GM19240 (cell line): ENCODE results near the gene NRN1.

Experiments
- DNase-seq: peaks from one replicate; pipeline ENCODE4 v3.0.0; 2011; ENCODE audit warnings: low spot score; ENCODE audit not compliant: insufficient read length

Gene NRN1

GRCh38 chr6:6002848-6003620, 3.7 kb downstream of the NRN1 start:
- no peak for DNase-seq

DNA sequence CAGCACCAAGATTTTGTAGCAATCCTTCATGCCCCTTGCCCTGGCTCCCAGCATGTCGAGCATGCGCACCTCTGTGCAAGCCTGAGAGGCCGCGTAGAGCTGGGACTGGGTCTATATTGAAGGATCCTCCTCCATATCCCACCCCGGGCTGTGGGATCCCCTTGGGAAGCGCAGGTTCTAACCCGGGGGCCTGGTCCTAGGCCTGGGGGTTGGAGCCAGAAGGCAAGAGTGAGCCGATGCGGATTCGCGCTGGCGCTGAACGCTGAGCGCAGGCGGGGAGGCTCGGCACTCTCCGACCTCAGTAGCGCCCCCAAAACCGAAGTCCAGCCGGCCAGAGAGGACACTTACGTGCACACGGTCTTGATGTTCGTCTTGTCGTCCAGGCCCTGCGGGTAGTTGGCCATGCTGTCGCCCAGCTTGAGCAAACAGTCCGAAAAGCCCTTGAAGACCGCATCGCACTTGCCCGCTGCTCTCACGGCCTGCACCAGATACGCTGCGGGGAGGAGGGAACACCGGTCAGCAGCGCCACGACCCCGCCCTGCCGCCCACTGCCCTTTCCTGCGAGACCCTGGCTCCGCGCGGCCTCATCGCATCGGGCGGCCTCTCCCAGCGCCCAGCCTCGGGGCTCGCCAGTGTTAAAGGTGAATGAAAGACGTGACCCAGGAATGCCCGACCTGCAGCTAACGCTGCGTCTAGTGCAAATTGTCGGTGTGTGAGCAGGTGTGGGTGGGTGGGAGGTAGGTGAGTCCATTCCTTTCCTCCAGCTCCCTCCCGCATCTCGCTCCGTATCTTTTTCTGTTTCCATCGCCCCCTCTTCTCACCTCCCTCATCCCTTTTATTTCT, 4.5 kb downstream of the NRN1 start:
- DNase-seq: no peak

- DNase-seq: no peak
Observed at GRCh38 chr6:6001443-6001842, 5.3 kb downstream of the NRN1 start.

DNA sequence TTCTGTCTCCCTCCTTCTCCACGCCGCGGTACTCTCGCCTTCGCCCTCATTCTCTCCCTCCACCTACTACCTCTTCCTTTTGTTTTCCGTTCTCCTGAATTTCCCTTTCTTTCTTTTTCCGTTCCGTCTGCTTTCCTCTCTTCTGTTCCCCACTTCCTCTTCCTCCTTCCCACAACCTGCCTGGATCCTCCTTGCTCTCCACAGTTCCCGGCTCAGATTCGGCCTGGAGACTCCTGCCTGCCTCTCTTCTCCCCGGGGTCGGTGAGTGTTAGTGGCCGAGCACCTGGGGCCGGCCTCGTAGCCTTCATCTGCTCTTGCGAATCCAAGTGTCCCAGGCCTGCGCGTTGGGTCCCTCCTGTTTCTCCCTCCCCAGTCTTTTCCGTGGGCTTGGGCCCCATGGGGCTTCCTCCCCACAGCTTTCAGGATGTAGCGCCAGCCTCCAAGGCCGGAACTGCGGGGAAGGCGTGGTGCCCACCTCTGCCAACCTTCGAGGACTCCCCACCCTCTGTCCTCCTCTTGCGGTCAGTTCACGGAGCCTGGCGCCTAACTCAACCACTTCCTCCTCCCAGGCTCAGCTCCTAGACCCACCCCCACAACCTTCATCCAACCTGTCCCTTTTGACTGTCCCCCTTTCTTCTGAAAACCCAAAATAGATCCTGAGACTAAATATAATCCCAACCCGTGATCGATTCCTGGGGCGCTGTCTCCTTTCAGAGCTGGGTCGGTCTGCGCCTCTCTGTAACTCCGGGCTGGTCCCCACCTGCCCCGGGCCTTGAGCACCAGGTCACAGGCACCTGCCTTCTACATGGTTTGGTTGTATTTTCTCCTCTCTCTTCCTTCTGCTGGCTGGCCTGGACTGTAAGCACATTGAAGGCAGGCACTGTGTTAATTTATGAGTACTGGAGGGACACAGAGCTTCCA, 6.8 kb downstream of the NRN1 start:
- DNase-seq: no peak

DNA sequence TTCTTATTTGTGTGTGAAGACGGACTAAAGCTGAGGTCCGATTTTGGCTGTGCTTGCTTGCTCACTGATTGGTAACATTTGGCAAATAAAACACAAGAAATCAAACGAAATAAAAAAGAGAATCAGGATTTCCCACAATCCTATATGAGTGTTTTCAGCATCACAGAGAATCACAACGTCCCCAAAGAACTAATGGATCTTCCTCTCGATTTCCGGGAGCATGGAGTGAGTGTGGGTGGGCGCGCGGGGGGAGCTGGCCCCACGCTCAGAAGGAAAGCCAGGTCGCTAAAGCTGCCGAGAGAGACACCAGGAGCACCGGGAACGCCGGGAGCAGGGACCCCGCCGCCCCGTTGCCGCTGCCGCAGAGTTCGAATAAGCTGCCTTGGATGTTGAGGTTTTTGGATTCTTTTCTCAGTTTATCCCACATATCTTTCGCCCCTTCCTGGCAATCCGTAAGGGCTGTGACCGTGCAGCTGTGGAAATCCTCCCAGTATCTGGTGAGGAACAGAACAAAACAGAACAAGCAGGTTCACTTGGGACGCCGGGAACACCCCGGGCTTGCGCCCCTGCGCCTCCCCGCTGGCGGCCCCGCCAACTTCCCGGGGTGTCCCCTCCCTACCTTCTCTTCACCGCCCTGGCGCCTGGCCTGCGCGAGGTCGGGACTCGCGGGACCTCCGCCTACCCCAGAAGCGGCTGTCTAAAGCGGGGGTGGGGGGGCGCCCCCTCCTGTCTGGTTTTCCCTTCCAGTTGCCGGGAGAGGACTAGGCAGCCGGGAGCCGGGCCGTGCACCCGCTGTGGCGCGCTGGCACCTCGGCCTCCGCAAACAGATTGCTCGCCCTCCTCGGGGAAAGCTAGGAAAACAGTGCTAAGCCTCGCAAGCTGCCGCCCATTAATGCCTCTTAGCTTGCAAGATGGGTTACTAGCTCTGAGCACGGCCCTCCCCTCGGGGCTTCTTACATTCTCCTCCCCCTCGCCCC, 7.7 kb downstream of the NRN1 start:
- DNase-seq: no peak

- DNase-seq: no peak
Observed at GRCh38 chr6:5998236-5998635, 8.5 kb downstream of the NRN1 start.

- no peak for DNase-seq
Observed at GRCh38 chr6:5997420-5997987, 9.2 kb downstream of the NRN1 start.

DNA sequence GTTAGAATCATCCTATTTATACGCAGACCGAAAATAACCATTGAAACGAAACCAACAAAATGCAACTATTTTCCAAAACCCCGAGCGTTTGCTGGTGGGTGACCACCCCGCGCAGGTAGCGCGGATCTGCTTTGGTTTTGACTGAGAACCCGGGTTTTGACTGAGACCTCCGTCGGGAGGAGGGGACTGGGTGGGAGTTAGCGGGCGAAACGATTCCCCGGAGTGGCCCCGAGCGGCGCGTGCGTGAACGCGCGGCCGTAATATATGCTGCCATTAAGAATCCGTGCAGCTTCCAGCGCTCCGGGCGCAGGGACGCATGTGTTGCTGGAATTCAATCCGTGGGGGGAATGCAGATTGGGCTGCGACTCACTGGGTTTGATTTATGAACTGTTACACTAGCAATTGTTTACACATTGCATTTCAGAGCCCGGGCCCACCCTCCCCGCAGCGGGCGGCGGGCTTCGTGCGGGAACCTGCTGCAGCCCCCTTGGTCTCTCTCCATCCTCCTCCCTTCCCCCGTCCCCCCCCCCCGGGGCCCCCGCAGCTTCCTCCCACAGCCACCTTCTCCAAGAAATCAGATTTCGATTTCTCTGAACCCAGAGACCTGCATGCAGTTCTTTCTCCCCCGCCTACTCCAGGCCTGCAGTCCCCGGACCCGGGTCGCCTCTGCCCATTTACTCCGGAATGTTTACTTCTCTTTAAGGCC, 9.9 kb downstream of the NRN1 start:
- no peak for DNase-seq

GRCh38 chr6:5995949-5996713, 10.6 kb downstream of the NRN1 start:
- DNase-seq: no peak

DNA sequence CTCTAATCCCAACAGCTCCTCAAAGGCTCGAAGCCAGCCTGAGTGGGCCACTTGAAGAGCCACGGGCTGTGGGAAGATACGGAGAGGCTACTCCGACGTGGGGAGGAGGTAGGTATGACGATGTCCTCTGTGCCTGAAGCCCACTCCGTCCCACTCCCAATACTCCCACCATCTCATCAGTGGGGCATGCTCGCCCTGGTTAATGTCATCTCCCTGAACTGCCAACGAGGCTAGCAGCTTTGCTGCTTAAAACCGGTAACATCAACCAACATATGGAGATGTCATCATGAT, 11.1 kb downstream of the NRN1 start:
- no peak for DNase-seq

- no peak for DNase-seq
Observed at GRCh38 chr6:5994999-5995657, 11.6 kb downstream of the NRN1 start.

DNA sequence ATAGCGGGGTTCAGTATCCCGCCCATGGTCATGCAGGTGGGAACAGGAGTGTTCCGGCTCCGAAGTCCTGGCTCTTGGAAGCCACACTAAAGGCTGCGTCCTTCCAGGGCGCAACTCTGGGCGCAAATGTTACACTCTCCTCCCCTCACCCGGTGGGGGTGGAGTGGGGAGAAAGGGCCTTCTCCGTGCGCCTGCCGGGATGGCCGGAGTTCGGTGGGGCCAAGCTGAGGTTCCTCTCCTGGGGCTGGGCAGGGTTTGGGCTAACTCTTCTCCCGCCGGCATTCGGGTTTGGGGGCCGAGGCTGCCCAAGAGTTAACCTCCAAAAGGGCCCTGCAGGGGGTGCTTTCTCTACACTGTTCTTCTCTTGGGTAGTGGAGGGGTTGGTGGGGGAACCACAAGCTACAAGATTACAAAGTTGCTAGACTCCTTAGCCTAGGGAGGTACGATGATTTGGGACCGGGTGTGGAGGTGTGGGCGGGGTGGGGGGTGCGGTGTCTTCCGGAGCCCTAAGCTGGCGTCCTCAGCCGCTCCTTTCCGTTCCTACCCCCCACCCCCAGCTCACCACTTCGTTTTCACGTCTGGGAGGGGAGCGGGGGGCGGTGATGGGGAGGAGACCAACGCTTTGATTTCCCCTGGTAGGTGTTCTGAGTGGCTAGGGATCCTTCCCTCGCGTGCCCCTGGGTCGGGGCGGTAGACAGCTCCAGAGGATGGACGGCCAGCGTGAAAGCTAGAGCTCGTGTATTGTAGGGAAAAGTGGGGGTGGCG, 12.3 kb downstream of the NRN1 start:
- DNase-seq: no peak

GRCh38 chr6:5992551-5993225, 14.0 kb downstream of the NRN1 start:
- DNase-seq: no peak

DNA sequence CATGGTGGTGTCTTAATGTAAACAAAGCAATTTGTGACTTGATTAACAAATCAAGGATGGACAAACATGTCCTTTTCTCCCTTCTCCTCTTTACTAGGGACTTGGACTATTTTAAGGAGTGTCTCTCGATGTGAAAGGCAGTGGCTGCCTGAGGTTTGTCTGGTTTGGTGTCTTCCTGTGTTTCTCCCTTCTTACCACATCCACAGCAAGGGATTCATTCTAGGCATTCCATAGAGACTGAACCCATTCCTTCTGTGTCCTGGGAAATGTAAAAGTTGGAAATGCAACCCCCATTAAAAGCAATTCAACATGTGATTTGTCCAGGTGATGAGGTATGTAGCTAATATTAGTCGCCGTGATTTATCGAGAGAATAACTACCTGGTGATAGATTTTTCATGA, 15.9 kb downstream of the NRN1 start:
- DNase-seq: no peak

DNA sequence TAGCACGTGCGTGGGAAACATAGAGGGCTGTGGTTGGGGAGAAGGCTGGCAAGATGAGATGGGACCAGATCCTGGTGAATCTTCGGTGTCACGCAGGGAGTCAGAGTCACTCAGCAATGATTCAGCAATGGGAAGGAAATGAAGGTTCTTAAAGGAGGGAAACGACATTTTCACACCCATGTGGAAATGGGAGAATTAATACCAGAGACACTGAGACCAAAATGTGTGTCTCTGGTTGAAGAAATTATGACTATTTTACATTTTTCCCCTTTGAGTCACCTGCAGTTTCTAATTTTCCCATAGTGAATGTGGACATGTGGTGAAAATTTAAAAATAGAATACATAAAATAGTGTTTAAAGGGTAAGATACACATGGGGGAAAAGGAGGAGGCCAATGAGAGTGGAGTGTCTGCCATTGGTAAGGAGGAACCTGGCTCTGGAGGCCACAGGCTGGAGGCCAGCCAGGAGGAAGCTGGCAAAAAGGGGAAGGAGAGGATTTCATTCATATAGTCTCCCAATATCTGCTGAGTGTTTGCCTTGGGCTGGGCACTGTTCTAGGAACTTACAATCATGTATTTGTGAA, 17.5 kb downstream of the NRN1 start:
- no peak for DNase-seq

DNA sequence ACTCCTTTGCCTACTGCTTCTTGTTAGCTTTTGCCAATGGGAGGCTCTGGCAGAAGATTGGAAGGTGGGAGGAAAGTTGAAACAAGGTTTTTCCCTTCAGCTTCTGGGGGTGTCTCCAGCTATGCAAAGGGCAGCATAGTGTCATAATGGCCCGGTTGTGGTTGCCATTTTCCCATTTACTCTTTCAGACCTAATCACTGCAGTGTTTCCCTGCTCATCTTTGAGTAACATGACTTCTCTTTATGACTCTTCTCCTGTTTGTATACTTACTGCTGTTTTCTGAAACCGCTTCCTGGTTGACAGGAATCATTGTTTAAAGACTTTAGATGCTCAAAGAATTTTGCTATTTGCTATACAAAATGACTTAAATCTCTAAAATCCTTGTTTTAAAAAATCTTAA, 19.9 kb downstream of the NRN1 start:
- no peak for DNase-seq
